Measurements from ENCODE around the gene IGFBP1.
"Not testable (repeated sequence)": the region's sequence is repeated elsewhere in the genome, so short reads cannot be mapped to it uniquely, and the experiment has no call there.

The IGFBP1 gene

DNA sequence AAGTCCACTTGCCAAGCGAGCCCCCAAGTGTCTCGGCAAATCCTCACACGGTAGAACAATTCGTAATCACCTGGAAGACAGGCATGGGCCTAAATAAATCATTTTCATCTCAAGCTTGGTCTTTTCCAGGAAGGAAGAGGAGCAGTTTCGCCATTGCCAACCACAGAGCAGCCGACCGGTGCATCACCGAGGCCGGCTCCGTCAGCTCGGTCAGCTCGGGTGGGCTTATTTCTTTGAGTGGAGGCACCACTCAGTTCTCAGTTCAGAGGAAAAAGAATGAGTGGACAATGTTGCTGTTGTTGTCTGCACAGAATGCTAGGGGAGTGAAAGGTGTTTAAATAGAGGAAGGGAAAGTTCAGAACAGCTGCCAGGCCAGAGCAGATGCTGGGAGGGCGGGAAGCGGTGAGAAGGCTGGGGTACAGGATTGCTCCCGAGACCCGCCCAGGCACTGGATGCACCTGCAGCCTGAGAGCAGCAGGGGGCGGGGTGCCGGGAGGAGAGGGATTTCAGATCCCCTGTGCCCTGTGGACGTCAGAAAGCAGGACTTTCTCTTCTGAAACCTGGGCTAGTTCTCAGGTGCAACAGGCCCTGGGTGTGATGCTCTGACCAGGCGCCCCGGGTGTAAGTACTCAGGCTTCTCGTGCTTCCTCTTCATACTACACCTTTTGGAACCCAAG, 50.5 kb downstream of the IGFBP1 start:
- no peak for DNase-seq (ENCODE audit: low read depth)

DNA sequence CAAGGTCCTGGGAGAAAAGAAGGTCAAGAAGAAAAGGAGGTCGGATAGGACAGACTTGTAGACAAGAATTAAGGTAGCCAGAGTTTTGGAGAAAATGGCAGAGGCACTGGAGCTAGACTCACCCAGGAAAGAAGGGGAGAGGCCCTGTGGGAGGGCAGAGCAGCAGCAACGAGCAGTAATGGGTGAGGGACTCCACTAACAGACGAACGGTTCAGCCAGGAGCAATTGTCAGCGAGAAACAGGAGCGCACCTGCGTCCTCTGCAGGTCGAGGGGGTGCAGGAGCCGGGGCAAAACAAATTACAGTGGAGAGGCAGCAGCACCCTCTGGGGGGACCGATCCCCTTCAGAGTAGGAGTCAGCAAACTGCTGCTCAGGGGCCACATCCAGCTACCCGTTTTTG, 51.3 kb downstream of the IGFBP1 start:
- no peak for DNase-seq (ENCODE audit: low read depth)

DNA sequence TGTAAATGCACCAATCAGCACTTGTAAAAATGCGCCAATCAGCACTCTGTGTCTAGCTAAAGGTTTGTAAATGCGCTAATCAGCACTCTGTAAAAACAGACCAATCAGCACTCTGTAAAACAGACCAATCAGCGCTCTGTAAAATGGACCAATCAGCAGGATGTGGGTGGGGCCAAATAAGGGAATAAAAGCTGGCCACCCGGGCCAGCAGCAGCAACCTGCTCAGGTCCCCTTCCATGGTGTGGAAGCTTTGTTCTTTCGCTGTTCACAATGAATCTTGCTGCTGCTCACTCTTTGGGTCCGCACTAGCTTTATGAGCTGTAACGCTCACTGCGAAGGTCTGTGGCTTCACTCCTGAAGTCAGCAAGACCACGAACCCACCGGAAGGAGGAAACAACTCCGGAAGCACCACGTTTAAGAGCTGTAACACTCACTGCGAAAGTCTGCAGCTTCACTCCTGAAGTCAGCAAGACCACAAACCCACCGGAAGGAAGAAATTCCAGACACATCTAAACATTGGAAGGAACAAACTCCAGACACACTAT, 52.0 kb downstream of the IGFBP1 start:
- DNase-seq (ENCODE audit: low read depth): not testable (repeated sequence)

DNA sequence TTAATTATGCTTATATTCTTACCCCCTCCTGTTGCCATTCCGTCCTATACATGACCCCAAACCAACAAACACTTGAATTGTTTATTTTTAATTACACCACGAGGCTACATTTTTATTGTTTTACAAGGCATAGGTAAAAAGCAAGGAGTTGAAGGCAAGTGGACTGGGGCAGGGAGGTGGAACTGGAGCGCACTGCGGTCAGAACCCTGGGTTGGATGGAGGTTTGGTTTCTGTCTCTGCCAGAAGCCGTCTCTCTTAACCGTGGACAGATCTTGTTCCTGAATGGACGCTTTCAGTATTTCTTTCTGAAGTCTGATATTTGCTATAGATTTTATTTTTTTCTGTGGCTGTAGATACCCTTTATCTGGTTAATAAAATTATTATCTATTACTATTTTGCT, 52.7 kb downstream of the IGFBP1 start:
- no peak for DNase-seq (ENCODE audit: low read depth)
